Measurements from ENCODE around the gene FHIT.

The FHIT gene

GRCh38 chr3:60274098-60274497 lies 977.2 kb downstream of the FHIT start:
- DNase-seq (ENCODE audit: low read depth) = no peak
- TF ChIP-seq, protein P1, sequence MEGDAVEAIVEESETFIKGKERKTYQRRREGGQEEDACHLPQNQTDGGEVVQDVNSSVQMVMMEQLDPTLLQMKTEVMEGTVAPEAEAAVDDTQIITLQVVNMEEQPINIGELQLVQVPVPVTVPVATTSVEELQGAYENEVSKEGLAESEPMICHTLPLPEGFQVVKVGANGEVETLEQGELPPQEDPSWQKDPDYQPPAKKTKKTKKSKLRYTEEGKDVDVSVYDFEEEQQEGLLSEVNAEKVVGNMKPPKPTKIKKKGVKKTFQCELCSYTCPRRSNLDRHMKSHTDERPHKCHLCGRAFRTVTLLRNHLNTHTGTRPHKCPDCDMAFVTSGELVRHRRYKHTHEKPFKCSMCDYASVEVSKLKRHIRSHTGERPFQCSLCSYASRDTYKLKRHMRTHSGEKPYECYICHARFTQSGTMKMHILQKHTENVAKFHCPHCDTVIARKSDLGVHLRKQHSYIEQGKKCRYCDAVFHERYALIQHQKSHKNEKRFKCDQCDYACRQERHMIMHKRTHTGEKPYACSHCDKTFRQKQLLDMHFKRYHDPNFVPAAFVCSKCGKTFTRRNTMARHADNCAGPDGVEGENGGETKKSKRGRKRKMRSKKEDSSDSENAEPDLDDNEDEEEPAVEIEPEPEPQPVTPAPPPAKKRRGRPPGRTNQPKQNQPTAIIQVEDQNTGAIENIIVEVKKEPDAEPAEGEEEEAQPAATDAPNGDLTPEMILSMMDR (IDR thresholded peaks at IDR 0.05; ENCODE audit: control insufficient read depth, insufficient read depth, low read depth, low read length, missing control alignments) = no peak
- H3K4me3 ChIP-seq (ENCODE audit: control insufficient read depth, low read depth, low read length) = no peak overlapping the region

GRCh38 chr3:60269829-60270266 lies 981.4 kb downstream of the FHIT start:
- no peak for DNase-seq (ENCODE audit: low read depth)
- TF ChIP-seq, protein P1 (IDR thresholded peaks at IDR 0.05; ENCODE audit: control insufficient read depth, insufficient read depth, low read depth, low read length, missing control alignments) = no peak
- H3K4me3 ChIP-seq (ENCODE audit: control insufficient read depth, low read depth, low read length) = no peak overlapping the region

- DNase-seq (ENCODE audit: low read depth) = no peak
- H3K4me3 ChIP-seq (ENCODE audit: control insufficient read depth, low read depth, low read length) = no peak overlapping the region
- TF ChIP-seq, protein P1 (IDR thresholded peaks at IDR 0.05; ENCODE audit: control insufficient read depth, insufficient read depth, low read depth, low read length, missing control alignments) = no peak
Measured at GRCh38 chr3:60269377-60269776, 981.9 kb downstream of the FHIT start.

GRCh38 chr3:60268123-60268522 lies 983.1 kb downstream of the FHIT start:
- H3K4me3 ChIP-seq (ENCODE audit: control insufficient read depth, low read depth, low read length) = no peak overlapping the region
- TF ChIP-seq, protein P1 (IDR thresholded peaks at IDR 0.05; ENCODE audit: control insufficient read depth, insufficient read depth, low read depth, low read length, missing control alignments) = no peak
- DNase-seq (ENCODE audit: low read depth) = no peak

DNA sequence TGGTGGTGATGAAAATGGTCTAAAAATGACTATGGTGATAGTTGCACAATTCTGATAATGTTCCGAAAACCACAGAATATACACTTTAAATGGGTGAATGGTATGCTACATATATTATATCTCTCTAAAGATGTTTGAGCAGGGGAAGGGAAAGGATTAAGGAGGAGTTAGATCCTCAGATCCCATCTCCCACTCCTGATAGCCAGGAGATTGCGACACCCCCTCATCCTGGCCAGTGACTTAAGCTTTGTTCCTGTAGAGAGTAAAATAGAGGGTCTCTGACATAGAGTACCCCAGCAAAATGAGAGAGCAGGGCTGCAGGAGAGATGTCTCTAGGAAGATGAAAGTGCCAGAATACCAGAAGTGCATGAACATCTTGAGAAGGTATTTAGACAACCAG lies 984.8 kb downstream of the FHIT start:
- TF ChIP-seq, protein P1 (IDR thresholded peaks at IDR 0.05; ENCODE audit: control insufficient read depth, insufficient read depth, low read depth, low read length, missing control alignments) = no peak
- no peak for DNase-seq (ENCODE audit: low read depth)
- H3K4me3 ChIP-seq (ENCODE audit: control insufficient read depth, low read depth, low read length) = no peak overlapping the region

GRCh38 chr3:60263191-60263590 lies 988.1 kb downstream of the FHIT start:
- no peak overlapping the region for H3K4me3 ChIP-seq (ENCODE audit: control insufficient read depth, low read depth, low read length)
- TF ChIP-seq, protein P1 (IDR thresholded peaks at IDR 0.05; ENCODE audit: control insufficient read depth, insufficient read depth, low read depth, low read length, missing control alignments) = no peak
- DNase-seq (ENCODE audit: low read depth) = no peak

DNA sequence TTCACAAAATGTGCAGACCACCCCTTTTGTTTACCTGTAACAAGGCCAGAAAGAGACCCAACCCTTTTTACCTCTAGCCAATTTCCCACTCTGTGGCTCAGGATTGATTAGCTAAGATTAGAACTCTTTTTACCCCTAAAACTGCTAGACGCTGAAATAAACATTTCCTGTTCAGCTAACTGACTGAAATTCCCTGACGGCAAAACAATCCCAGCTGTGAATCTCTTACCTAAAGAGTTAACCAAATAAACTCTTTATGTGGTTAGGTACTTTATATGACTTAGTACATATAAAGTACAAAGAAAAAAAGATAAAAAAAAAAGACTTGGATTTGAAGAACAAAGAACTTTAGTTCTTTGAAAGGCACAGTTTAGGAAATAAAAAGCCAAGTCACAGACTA lies 988.7 kb downstream of the FHIT start:
- no peak overlapping the region for H3K4me3 ChIP-seq (ENCODE audit: control insufficient read depth, low read depth, low read length)
- no peak for DNase-seq (ENCODE audit: low read depth)
- TF ChIP-seq, protein P1 (IDR thresholded peaks at IDR 0.05; ENCODE audit: control insufficient read depth, insufficient read depth, low read depth, low read length, missing control alignments) = no peak

All from AG09309 (cell line).